HCT116 (cell line): ENCODE results near the gene C2CD2.

ENCODE experiments used
- SRF ChIP-seq: IDR thresholded peaks from 2 replicates; pipeline ENCODE4 v1.6.1; 2012; ENCODE audit warnings: low read depth
- ZFX ChIP-seq: fragments of 450-650 bp; IDR thresholded peaks from 2 replicates; pipeline ENCODE4 v1.6.1; 2017
- TF ChIP-seq, protein P1 (sequence below), 3 experiments: fragments of 200-600 bp in 1 of 3; sonication (generic) in 1 of 3; IDR thresholded peaks in 2 of 3; conservative IDR thresholded peaks in 1 of 3; 2 replicates each; pipeline ENCODE4 v1.5.1; 2012 to 2017; ENCODE audit warnings: low read depth in 2 of 3, low read length in 2 of 3, antibody characterized with exemption in 1 of 3, borderline replicate concordance in 1 of 3, control low read depth in 1 of 3, mild to moderate bottlenecking in 1 of 3, mixed read lengths in 1 of 3, mixed run types in 1 of 3, moderate library complexity in 1 of 3; ENCODE audit not compliant: insufficient read depth in 1 of 3

DNA sequence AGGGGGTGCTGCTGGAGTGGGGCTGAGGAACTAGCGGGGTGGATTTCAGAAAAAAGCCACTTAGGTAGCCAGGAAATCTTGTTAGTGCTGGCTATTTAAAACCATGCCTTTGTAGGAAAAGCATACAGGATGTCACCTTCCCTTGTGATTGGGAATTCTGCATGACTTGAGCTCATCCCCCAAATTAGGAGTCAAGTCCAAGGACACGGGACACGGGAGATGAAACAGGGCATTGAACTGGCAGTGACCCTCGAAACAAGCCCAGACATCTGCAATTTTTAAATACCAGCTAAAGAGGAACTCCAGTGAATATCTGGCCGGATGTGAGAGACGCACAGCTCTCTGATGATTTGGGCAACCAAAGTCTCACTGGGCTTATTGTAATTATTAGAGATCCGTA lies 32.8 kb downstream of the C2CD2 start:
- TF ChIP-seq SRF (no peak), ZFX (no peak)
- TF ChIP-seq, protein P1, sequence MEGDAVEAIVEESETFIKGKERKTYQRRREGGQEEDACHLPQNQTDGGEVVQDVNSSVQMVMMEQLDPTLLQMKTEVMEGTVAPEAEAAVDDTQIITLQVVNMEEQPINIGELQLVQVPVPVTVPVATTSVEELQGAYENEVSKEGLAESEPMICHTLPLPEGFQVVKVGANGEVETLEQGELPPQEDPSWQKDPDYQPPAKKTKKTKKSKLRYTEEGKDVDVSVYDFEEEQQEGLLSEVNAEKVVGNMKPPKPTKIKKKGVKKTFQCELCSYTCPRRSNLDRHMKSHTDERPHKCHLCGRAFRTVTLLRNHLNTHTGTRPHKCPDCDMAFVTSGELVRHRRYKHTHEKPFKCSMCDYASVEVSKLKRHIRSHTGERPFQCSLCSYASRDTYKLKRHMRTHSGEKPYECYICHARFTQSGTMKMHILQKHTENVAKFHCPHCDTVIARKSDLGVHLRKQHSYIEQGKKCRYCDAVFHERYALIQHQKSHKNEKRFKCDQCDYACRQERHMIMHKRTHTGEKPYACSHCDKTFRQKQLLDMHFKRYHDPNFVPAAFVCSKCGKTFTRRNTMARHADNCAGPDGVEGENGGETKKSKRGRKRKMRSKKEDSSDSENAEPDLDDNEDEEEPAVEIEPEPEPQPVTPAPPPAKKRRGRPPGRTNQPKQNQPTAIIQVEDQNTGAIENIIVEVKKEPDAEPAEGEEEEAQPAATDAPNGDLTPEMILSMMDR (IDR thresholded peaks at IDR 0.05 in 2 of 3, conservative IDR thresholded peaks at IDR 0.05 in 1 of 3; ENCODE audit: borderline replicate concordance in 1 of 3, insufficient read depth in 1 of 3, low read depth in 2 of 3, low read length in 2 of 3) = no peak
